22Rv1 (cell line): ENCODE data around the gene CHTF18.

Experiments used
- ZFX ChIP-seq: fragments of 450-650 bp; IDR thresholded peaks from 2 replicates; pipeline ENCODE4 v1.6.1; 2017; ENCODE audit warnings: antibody characterized with exemption, borderline replicate concordance
- TF ChIP-seq, protein P1 (sequence below): fragments of 450-650 bp; IDR thresholded peaks from 2 replicates; pipeline ENCODE4 v1.5.1; 2017; ENCODE audit warnings: mild to moderate bottlenecking

DNA sequence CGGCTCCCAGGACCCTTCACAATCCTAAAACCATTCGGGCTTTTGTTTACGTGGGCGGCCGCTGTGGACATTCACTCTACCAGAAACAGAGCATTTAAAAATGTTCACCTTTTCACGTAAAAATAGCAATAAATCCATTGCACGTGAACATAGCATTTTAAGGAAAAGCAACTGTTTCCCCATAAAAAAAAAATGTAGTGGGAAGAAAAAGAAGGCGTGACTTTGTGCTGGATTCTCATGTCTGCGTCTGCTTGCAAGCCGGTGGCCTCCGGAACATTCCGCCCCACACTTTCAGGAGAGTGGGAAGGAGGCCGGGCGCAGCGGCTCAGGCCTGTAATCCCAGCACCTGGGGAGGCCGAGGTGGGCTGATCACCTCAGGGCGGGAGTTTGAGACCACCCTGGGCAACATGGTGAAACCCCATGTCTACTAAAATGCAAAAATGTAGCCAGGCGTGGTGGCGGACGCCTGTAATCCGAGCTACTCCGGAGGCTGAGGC is 25.5 kb downstream of the CHTF18 start:
- TF ChIP-seq, protein P1, sequence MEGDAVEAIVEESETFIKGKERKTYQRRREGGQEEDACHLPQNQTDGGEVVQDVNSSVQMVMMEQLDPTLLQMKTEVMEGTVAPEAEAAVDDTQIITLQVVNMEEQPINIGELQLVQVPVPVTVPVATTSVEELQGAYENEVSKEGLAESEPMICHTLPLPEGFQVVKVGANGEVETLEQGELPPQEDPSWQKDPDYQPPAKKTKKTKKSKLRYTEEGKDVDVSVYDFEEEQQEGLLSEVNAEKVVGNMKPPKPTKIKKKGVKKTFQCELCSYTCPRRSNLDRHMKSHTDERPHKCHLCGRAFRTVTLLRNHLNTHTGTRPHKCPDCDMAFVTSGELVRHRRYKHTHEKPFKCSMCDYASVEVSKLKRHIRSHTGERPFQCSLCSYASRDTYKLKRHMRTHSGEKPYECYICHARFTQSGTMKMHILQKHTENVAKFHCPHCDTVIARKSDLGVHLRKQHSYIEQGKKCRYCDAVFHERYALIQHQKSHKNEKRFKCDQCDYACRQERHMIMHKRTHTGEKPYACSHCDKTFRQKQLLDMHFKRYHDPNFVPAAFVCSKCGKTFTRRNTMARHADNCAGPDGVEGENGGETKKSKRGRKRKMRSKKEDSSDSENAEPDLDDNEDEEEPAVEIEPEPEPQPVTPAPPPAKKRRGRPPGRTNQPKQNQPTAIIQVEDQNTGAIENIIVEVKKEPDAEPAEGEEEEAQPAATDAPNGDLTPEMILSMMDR, result peak; percentile 39
- no peak for TF ChIP-seq ZFX
